ENCODE measurements around the gene UMAD1.

The UMAD1 gene

DNA sequence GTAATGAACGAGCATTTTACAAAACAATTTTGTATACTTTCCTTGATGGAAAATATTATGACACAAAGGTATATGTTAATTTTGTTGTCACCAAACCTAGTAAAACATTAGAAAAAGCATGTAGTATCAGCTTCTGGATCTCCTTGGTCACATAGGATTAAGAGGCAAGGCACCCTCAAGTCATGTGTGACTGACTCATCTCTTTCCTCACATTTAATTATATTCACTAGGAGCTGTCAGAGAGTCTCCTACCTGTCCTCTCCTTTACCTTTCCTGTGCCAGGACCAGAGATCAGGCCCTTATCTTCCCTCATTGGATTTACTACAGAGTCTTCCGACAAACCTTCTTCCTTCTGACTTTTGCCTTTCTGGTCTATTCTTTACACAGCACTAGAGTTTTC lies 189.1 kb downstream of the UMAD1 start:
- FAIRE-seq (no peak), DNase-seq (ENCODE audit: insufficient read length) (no peak)
- TF ChIP-seq POLR2A (IDR thresholded peaks at IDR 0.05; ENCODE audit: low read depth, low read length) (no peak), TAF1 (IDR thresholded peaks at IDR 0.05; ENCODE audit: borderline replicate concordance, low read depth, low read length) (no peak)

DNA sequence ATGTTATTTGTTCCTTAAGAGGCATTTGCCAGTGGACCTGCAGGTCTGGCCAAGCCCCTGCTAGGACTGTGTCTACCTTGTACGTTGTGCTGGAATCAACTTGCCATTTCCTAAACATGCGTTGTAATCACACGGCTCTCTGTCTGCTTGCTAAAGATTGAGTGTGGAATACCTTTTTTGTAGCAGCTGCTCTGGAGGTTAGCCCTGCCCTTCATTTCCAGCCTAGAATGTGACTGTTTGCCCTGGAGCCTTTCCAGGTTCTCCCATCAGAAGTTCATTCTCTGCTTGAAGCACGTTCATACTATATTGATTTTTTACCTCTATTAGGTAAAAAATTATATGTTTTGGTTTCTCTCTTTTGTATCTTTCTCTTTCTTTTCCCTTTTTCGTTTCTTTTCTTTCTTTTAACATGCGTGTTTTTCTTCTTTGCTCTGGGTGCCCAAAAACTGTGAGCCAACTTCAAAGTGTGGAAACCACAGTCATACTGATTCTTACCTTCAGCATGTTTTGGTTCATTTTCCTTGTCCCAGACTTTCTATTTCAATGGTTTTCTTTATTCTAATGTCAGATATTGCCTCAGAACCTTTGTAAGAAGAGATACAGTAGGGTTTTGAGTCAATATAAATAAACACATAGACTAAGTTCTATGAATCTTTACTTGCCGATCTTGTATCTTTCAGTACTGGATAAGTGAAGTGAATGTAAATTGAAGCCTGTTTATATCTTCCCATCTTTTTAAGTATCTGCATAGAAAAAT lies 189.7 kb downstream of the UMAD1 start:
- no peak for FAIRE-seq
- TF ChIP-seq POLR2A (IDR thresholded peaks at IDR 0.05; ENCODE audit: low read depth, low read length) (no peak), TAF1 (IDR thresholded peaks at IDR 0.05; ENCODE audit: borderline replicate concordance, low read depth, low read length) (no peak), POLR2AphosphoS5 (IDR thresholded peaks at IDR 0.05; ENCODE audit: low read depth, low read length) (no peak)

DNA sequence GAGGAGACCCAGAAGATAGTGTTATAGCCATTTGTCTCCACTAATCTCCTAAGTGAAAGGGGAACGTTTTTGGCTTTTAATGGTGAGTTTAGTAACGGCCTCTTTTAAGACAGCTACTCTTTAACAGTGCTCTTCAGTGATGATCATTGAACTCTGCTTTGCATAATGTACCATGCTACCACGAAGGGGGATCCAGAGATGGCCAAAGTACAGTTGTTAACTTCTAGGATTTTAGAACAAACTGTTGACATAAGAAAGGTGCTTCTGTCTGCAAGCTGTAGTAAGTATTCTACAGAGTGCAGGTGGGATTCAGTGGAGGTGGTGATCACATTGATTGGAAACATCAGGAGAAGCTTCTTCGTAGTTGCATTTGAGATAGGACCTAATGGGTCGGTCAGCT lies 192.0 kb downstream of the UMAD1 start:
- DNase-seq (ENCODE audit: insufficient read length), result no peak
- no peak for FAIRE-seq
- TF ChIP-seq TAF1 (IDR thresholded peaks at IDR 0.05; ENCODE audit: borderline replicate concordance, low read depth, low read length), result no peak

More for the DNA sequence above, 189.7 kb downstream of the UMAD1 start:
- DNase-seq (ENCODE audit: insufficient read length), result no peak

- TF ChIP-seq TAF1 (IDR thresholded peaks at IDR 0.05; ENCODE audit: borderline replicate concordance, low read depth, low read length), result no peak
- no peak for TF ChIP-seq POLR2A (IDR thresholded peaks at IDR 0.05; ENCODE audit: low read depth, low read length)
- TF ChIP-seq POLR2AphosphoS5 (IDR thresholded peaks at IDR 0.05; ENCODE audit: low read depth, low read length), result no peak
- FAIRE-seq (no peak), DNase-seq (ENCODE audit: insufficient read length) (no peak)
These were observed 194.2 kb downstream of the UMAD1 start for GRCh38 chr7:7834761-7835160.

GRCh38 chr7:7841027-7841426 lies 200.5 kb downstream of the UMAD1 start:
- DNase-seq (ENCODE audit: insufficient read length) (no peak), FAIRE-seq (no peak)
- TF ChIP-seq POLR2A (IDR thresholded peaks at IDR 0.05; ENCODE audit: low read depth, low read length), result no peak
- no peak for TF ChIP-seq TAF1 (IDR thresholded peaks at IDR 0.05; ENCODE audit: borderline replicate concordance, low read depth, low read length)
- no peak for TF ChIP-seq POLR2AphosphoS5 (IDR thresholded peaks at IDR 0.05; ENCODE audit: low read depth, low read length)

- TF ChIP-seq TAF1 (IDR thresholded peaks at IDR 0.05; ENCODE audit: borderline replicate concordance, low read depth, low read length) (no peak), POLR2AphosphoS5 (IDR thresholded peaks at IDR 0.05; ENCODE audit: low read depth, low read length) (no peak), POLR2A (IDR thresholded peaks at IDR 0.05; ENCODE audit: low read depth, low read length) (no peak)
- DNase-seq (ENCODE audit: insufficient read length), result no peak
- no peak for FAIRE-seq
These were observed 202.7 kb downstream of the UMAD1 start for GRCh38 chr7:7843240-7843639.

GRCh38 chr7:7843972-7844371 lies 203.4 kb downstream of the UMAD1 start:
- DNase-seq (ENCODE audit: insufficient read length) (no peak), FAIRE-seq (no peak)

GRCh38 chr7:7848246-7848645 lies 207.7 kb downstream of the UMAD1 start:
- FAIRE-seq, result no peak
- TF ChIP-seq TAF1 (IDR thresholded peaks at IDR 0.05; ENCODE audit: borderline replicate concordance, low read depth, low read length) (no peak), POLR2A (IDR thresholded peaks at IDR 0.05; ENCODE audit: low read depth, low read length) (no peak), POLR2AphosphoS5 (IDR thresholded peaks at IDR 0.05; ENCODE audit: low read depth, low read length) (no peak)
- no peak for DNase-seq (ENCODE audit: insufficient read length)

More at GRCh38 chr7:7843972-7844371, 203.4 kb downstream of the UMAD1 start:
- TF ChIP-seq TAF1 (IDR thresholded peaks at IDR 0.05; ENCODE audit: borderline replicate concordance, low read depth, low read length), result no peak
- TF ChIP-seq POLR2A (IDR thresholded peaks at IDR 0.05; ENCODE audit: low read depth, low read length), result no peak
- no peak for TF ChIP-seq POLR2AphosphoS5 (IDR thresholded peaks at IDR 0.05; ENCODE audit: low read depth, low read length)

- DNase-seq (ENCODE audit: insufficient read length) (no peak), FAIRE-seq (peak; percentile 36)
- TF ChIP-seq POLR2AphosphoS5 (IDR thresholded peaks at IDR 0.05; ENCODE audit: low read depth, low read length), result no peak
- TF ChIP-seq POLR2A (IDR thresholded peaks at IDR 0.05; ENCODE audit: low read depth, low read length), result no peak
- TF ChIP-seq TAF1 (IDR thresholded peaks at IDR 0.05; ENCODE audit: borderline replicate concordance, low read depth, low read length), result no peak
These were observed 208.3 kb downstream of the UMAD1 start for GRCh38 chr7:7848892-7849291.

GRCh38 chr7:7850150-7850549 lies 209.6 kb downstream of the UMAD1 start:
- FAIRE-seq, result no peak
- no peak for DNase-seq (ENCODE audit: insufficient read length)
- TF ChIP-seq POLR2AphosphoS5 (IDR thresholded peaks at IDR 0.05; ENCODE audit: low read depth, low read length) (no peak), POLR2A (IDR thresholded peaks at IDR 0.05; ENCODE audit: low read depth, low read length) (no peak), TAF1 (IDR thresholded peaks at IDR 0.05; ENCODE audit: borderline replicate concordance, low read depth, low read length) (no peak)

GRCh38 chr7:7851381-7851780 lies 210.8 kb downstream of the UMAD1 start:
- no peak for DNase-seq (ENCODE audit: insufficient read length)
- no peak for FAIRE-seq
- TF ChIP-seq TAF1 (IDR thresholded peaks at IDR 0.05; ENCODE audit: borderline replicate concordance, low read depth, low read length) (no peak), POLR2A (IDR thresholded peaks at IDR 0.05; ENCODE audit: low read depth, low read length) (no peak), POLR2AphosphoS5 (IDR thresholded peaks at IDR 0.05; ENCODE audit: low read depth, low read length) (no peak)

- FAIRE-seq, result no peak
- TF ChIP-seq TAF1 (IDR thresholded peaks at IDR 0.05; ENCODE audit: borderline replicate concordance, low read depth, low read length) (no peak), POLR2A (IDR thresholded peaks at IDR 0.05; ENCODE audit: low read depth, low read length) (no peak), POLR2AphosphoS5 (IDR thresholded peaks at IDR 0.05; ENCODE audit: low read depth, low read length) (no peak)
- DNase-seq (ENCODE audit: insufficient read length), result no peak
These were observed 211.4 kb downstream of the UMAD1 start for GRCh38 chr7:7851991-7852390.
